AG04450 (cell line): ENCODE measurements around the gene RASGRF1. TPM values are rescaled to one million over a fixed set of nuclear protein-coding genes. Genes with fewer than 3 reads are reported as not detected.

ENCODE experiments used
- CTCF ChIA-PET: fragments of 300-600, 350-600 bp; formaldehyde crosslinking; extraction: SDS; loops from one replicate; lab custom pipeline; 2022; ENCODE audit warnings: antibody characterized with exemption, inconsistent platforms; lab: Charles Lee
- POLR2A ChIA-PET: fragments of 350-600 bp; formaldehyde crosslinking; extraction: SDS; loops from one replicate; lab custom pipeline; 2021; ENCODE audit warnings: antibody characterized with exemption, inconsistent platforms; lab: Yijun Ruan, JAX
- DNase-seq: peaks from one replicate; pipeline ENCODE4 v3.0.0-alpha.2; 2011; ENCODE audit warnings: low read depth, low spot score
- H3K27ac ChIP-seq: one replicate; pipeline ENCODE4 v1.5.1; 2012; ENCODE audit warnings: low read depth, low read length, control low read depth
- H3K27me3 ChIP-seq: one replicate; pipeline ENCODE4 v1.6.0; 2012; ENCODE audit warnings: low read length; ENCODE audit not compliant: control insufficient read depth, insufficient read depth
- H3K4me3 ChIP-seq: 2 replicates; pipeline ENCODE4 v1.5.1; 2011; ENCODE audit warnings: mild to moderate bottlenecking, low read depth, low read length, control low read depth
- H3K9me3 ChIP-seq: 2 replicates; pipeline ENCODE4 v1.5.1; 2012; ENCODE audit warnings: low read length; ENCODE audit not compliant: control insufficient read depth, insufficient read depth
- polyA plus RNA-seq: library from polyadenylated mRNA; depleted of rRNA; stranded (reverse); fragments of >200 nt; gene quantifications from 2 replicates; pipeline ENCODE4 v1.2.3, GENCODE V29; 2011
- TF ChIP-seq, protein P1 (sequence below): IDR thresholded peaks from 2 replicates; pipeline ENCODE4 v1.5.1; 2011; ENCODE audit warnings: low read depth, low read length, control low read depth, inconsistent platforms

Gene RASGRF1
- polyA plus RNA-seq, 1 experiment: 0.25 TPM

DNA sequence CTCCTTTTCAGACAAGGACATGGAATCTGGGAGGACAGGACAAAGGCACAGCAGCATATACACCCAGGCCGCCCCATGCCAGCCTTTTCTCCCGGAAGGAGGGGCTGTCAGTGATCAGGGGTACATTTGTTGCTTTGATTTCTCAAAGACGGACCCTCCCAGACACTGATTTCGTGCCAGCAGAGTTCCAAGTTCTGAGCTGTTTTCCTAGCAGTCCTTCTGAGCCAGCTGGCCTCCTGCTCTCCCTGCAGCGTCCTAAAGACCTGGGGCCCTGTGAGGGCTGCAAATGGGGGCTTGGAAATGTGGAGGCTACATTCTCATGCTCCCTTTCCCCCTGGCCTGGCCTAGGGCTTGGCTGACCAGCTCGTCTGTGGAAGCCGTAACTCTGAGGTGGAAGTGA, 168.1 kb downstream of the RASGRF1 start:
- POLR2A ChIA-PET: interaction anchor here (1.1 kb wide), 1 partner anchor 42 kb away, joined by 3 read pairs; no protein-coding TSS in a partner anchor
- TF ChIP-seq, protein P1, sequence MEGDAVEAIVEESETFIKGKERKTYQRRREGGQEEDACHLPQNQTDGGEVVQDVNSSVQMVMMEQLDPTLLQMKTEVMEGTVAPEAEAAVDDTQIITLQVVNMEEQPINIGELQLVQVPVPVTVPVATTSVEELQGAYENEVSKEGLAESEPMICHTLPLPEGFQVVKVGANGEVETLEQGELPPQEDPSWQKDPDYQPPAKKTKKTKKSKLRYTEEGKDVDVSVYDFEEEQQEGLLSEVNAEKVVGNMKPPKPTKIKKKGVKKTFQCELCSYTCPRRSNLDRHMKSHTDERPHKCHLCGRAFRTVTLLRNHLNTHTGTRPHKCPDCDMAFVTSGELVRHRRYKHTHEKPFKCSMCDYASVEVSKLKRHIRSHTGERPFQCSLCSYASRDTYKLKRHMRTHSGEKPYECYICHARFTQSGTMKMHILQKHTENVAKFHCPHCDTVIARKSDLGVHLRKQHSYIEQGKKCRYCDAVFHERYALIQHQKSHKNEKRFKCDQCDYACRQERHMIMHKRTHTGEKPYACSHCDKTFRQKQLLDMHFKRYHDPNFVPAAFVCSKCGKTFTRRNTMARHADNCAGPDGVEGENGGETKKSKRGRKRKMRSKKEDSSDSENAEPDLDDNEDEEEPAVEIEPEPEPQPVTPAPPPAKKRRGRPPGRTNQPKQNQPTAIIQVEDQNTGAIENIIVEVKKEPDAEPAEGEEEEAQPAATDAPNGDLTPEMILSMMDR: no peak
- DNase-seq: no peak
- H3K27me3 ChIP-seq: no peaks in the 10 kb centered on the region
- H3K27ac ChIP-seq: no peak overlapping the region
- H3K9me3 ChIP-seq: no peaks in the 10 kb centered on the region
- no peak overlapping the region for H3K4me3 ChIP-seq
- CTCF ChIA-PET: interaction anchor here (0.6 to 2.3 kb wide), 3 partner anchors 14 to 261 kb away, joined by 3 to 6 read pairs (median 4); no protein-coding TSS in a partner anchor

DNA sequence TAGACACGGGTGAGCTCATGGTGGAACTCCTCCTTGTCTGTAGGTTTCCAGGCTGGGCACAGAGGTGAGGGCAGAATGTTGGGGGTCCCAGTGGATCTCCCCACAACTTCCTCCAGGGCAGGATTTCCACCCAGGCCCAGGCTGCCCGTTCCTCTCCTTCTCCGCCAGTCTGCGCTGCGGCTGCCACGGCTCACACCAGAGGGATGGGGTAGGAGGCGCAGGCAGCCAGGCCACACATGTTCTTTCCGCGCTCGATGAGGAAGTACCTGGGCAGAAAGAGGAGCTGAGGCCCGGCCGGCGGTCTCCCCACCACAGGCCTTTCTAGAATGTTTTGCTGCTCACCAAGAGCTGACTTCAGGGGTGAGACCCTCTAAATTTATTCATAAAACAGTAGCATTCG, 168.6 kb downstream of the RASGRF1 start:
- DNase-seq: no peak
- TF ChIP-seq, protein P1: no peak
- no peaks in the 10 kb centered on the region for H3K9me3 ChIP-seq
- no peak overlapping the region for H3K27ac ChIP-seq
- POLR2A ChIA-PET: interaction anchor here (1.1 kb wide), 1 partner anchor 42 kb away, joined by 3 read pairs; no protein-coding TSS in a partner anchor
- no peak overlapping the region for H3K4me3 ChIP-seq
- CTCF ChIA-PET: interaction anchor here (1.0 to 2.3 kb wide), 3 partner anchors 11 to 262 kb away, joined by 3 to 6 read pairs (median 4); no protein-coding TSS in a partner anchor
- no peaks in the 10 kb centered on the region for H3K27me3 ChIP-seq

DNA sequence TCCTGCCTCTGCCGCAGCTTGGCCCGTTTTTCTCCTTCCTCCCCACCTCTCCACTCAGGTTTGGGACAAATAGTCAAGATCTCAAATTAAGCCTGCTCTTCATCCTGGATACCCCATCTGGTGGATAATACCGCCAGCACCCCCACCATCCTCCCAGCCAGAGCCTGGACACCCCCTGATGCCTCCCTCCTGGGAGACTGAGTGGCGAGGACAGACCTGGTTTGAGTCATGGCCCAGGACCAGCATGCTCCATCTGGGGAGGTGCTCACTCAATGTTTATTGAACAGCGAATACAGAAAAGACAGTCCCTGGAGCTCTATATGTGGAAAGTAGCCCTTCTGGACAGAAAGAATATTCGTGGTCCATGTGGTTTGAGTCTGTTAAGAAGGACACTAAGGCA, 169.1 kb downstream of the RASGRF1 start:
- H3K27ac ChIP-seq: no peak overlapping the region
- no peak overlapping the region for H3K4me3 ChIP-seq
- TF ChIP-seq, protein P1: no peak
- ChIA-PET CTCF (interaction anchor here (1.0 to 2.3 kb wide), 3 partner anchors 10 to 262 kb away, joined by 3 to 6 read pairs (median 4); no protein-coding TSS in a partner anchor), POLR2A (interaction anchor here (1.1 kb wide), 1 partner anchor 41 kb away, joined by 3 read pairs; no protein-coding TSS in a partner anchor)
- no peak for DNase-seq
- H3K9me3 ChIP-seq: no peaks in the 10 kb centered on the region
- no peaks in the 10 kb centered on the region for H3K27me3 ChIP-seq

DNA sequence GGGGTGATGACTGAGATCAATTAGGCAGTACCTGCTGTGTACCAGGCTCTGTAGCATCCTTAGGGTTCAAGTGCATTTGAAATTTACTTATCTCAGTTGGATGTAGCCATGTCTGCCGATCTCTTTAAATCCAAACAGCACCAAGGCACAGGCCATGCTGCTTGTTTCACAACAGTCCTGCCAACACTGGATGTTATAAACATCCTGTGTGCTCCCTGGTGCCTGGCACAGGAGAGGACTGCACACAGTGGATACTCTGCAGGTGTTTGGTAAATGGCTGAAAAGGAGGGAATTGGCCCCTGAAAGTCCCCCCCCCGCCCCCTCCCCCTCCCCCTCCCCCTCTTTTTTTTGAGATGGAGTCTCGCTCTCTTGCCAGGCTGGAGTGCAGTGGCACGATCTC, 172.7 kb downstream of the RASGRF1 start:
- no peak overlapping the region for H3K4me3 ChIP-seq
- CTCF ChIA-PET: no interaction called here
- POLR2A ChIA-PET: no interaction called here
- no peak overlapping the region for H3K27ac ChIP-seq
- DNase-seq: no peak
- no peaks in the 10 kb centered on the region for H3K27me3 ChIP-seq
- H3K9me3 ChIP-seq: no peaks in the 10 kb centered on the region
- TF ChIP-seq, protein P1: no peak

DNA sequence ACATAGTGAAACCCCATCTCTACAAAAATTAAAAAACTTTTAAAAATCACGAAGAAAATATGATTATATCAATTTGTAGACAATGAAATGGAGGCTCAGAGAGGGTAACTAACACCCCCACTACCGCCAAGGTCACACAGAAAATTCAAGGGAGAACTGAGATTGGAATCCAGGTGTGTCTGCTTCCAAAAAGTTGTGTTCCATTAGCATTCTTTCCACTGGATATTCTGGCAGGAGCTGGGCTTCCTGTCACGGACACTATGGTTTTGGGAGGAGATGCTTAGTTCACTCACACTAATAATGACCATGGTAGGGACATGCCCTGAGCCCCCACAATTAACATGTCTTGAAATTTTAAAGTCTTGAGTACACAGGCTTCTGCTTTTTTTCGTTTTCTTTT, 174.5 kb downstream of the RASGRF1 start:
- no peak for DNase-seq
- Histone ChIP-seq H3K27me3 (no peaks in the 10 kb centered on the region), H3K4me3 (no peak overlapping the region), H3K27ac (no peak overlapping the region), H3K9me3 (no peaks in the 10 kb centered on the region)
- TF ChIP-seq, protein P1: no peak
- ChIA-PET CTCF (interaction anchor here (1.0 to 2.3 kb wide), 4 partner anchors 10 to 268 kb away, joined by 3 to 10 read pairs (median 4); no protein-coding TSS in a partner anchor), POLR2A (no interaction called here)
